NK-92 treated with Interleukin-12 subunit alpha and Interleukin-12 subunit beta, amount 100 ng/mL, for 24 hours (cell line): Measurements from ENCODE around the gene PALLD.
A peak's percentile ranks its signal among the peaks of the same experiment; 100 is the strongest.

Experiments
- DNase-seq: peaks from one replicate; lab custom pipeline; 2025; lab: John Stamatoyannopoulos, UW

Gene PALLD

GRCh38 chr4:168560184-168561180 is 63.6 kb downstream of the PALLD start:
- DNase-seq: no peak

DNA sequence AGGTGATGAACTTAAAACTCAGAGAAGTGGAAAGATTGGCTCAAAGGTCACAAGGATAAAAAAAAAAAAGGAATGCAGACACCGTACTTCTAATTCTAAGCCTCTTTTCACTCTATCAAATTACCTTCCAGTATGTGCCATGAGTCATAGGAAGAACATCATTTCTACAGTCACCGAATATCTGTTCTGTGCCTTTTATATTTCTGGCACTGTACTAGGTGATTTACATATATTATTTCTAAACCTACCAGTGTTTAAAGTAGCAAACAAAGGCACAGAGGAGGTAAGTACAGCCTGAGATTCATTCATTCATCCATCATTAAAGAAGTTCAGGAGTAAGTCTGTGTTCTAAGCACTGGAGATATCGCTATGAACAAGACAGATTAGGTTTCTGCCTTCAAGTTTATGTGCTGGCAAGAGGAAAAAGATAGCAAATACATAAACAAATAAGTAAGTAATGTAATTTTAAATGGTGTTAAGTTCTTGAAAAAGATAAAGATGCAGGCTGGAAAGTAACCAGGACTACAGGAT is 65.3 kb downstream of the PALLD start:
- no peak for DNase-seq

GRCh38 chr4:168564023-168564422 is 67.2 kb downstream of the PALLD start:
- DNase-seq: no peak

DNA sequence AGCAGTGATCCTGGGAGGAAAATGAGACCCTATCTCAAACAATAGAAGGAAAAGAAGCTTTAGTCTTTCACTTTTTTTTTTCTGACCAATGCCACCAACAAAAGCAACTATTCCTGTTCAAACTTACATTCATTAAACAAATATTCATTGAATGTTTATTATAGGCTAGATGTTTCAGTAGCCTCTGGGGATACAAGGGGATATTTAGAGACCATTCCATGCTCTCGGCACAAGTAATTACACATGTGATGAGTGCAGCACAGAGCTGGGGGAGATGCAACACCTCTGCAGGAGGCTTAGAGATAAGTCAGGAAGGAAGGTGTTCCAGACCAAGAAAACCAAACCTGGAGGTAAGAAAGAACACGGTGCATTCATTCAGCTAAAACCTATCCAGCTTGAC is 68.3 kb downstream of the PALLD start:
- DNase-seq: no peak

DNA sequence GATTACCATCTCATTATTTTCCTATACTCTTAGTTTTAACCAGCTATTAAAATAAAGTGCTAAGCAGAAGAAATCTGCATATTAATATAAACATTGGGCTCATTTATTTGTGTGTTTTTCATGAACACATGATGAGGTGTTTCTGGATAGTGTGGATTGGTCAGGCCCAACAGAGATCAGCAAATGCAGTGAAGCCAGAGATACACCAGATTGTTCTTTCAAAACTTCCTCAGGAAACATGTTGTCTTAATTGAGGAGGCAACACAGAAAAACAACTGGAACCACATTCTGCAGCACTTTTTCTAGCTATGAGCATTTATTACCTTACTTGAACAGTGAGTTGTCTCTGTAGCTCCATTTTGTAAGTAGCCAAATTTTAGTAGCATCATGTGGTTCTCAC is 69.9 kb downstream of the PALLD start:
- no peak for DNase-seq

GRCh38 chr4:168569066-168569930 is 72.4 kb downstream of the PALLD start:
- no peak for DNase-seq

DNA sequence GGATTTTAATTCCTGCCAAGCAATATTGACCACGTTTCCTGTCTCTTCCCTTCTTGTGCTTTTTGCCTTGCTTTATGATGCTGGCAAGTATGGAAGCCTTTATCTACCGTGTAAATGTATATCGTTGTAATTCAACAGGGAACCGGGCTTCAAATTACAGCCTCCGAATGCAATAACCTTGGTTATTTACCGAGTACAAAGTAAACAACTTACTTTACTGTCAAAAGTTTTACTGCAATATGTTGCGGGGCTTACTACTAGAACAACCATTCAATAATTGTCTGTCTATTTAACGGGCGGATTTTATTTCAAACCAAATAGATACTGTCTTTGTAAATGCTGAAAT is 73.1 kb downstream of the PALLD start:
- no peak for DNase-seq

- no peak for DNase-seq
These were observed 73.6 kb downstream of the PALLD start for GRCh38 chr4:168570466-168570865.

DNA sequence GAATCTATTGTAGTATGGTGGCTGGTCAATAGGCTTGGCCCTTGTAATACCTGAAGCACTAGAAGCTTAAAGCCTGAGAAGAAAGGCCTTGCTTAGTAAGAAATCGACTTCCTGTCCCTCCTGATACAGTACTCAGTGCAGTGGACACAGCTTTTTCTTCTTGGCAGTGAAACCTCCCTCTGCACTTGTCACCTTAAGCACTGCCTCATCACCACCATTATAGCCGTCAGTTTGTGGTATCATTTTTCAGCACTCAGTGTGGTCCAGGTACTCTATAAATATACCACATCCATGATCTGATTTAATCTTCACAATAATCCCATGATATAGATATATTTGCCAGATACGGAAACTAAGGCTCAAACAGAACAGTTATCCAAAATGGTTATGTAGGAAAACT is 75.2 kb downstream of the PALLD start:
- no peak for DNase-seq

DNA sequence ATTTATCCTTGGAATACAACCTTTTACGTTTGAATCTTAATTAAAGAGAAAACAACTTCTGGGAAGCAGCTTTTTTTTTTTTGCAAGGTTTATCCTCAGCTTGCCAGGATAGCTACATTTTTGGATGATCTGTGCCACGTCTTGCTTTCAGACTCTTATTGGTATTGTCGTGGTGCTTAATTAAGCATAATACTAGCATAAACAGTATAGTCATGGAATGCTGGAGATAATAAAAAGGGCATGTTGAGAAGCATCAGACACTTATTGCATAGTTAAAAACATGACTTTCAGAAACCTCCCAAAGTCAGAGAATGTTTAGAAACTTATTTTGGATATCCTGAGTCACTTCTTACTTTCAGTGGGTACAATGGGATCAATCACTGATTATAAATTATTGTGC is 77.0 kb downstream of the PALLD start:
- no peak for DNase-seq

DNA sequence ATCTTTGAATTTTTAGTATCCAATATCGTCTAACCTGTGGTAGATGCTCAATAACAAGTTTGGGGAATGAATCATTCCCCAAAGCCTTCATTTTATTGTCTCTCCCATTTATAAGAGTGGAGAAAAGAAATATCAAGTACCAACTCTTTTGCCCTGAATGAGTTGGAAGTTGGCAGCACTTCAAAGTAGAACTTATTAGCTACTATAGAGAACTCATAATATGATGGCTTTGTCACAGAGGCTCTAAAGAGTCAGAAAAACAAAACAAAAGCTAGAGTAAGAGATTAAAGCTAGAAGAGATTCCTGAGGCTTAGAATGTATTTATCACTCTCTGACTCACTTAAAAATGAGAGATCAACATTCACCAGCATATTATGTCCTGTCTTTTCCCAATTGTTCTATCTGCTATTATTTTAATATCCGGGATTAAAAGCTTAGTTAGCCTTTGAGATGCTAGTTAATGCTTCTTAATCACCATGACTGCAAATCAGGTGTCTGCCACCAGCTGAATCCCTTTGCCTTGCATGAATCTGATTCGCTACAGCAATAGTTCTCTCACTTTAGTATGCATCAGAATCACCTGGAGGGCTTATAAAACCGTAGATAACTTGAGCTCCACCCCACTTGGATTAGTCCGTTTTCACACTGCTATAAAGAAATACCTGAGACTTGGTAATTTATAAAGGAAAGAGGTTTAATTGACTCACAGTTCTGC is 77.9 kb downstream of the PALLD start:
- DNase-seq: no peak

DNA sequence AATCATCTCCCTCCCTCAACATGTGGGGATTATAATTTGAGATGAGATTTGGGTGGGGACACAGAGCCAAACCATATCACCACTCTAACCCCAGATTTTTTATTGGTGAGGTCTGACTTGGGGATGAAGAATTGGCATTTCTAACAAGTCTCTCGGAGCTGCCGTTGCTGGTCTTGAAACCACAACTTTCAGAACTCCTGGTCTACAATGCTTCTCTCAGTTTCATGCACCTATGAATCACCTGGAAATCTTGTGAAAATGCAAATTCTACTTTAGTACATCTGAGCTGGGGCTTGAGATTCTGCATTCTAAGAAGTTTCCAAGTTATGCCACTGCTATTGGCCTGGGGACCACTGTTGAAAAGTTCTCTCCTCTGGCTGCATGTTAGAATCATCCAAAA is 78.6 kb downstream of the PALLD start:
- no peak for DNase-seq

DNA sequence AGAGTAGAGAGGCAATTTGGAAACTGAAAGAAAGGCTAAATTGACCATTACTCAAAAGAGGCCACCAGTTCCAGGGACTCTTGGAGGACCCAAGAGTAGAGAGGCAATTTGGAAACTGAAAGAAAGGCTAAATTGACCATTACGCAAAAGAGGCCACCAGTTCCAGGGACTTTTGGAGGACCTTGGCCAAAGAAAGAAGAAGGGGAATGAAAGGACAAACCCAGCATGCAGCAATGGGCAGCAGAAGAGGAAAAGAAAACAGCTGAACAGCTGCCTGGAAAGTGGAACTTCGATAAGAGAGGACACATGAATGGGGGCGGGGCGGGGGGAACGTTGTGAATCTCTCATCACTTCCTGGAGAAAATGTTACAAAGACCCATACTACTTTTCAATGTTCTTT is 80.8 kb downstream of the PALLD start:
- DNase-seq: no peak

- DNase-seq: no peak
These were observed 83.4 kb downstream of the PALLD start for GRCh38 chr4:168580228-168580627.

GRCh38 chr4:168584321-168584771 is 87.5 kb downstream of the PALLD start:
- DNase-seq: no peak

GRCh38 chr4:168585168-168586091 is 88.6 kb downstream of the PALLD start:
- DNase-seq: peak; percentile 4

- DNase-seq: no peak
These were observed 90.1 kb downstream of the PALLD start for GRCh38 chr4:168586926-168587325.

GRCh38 chr4:168587411-168588125 is 90.7 kb downstream of the PALLD start:
- no peak for DNase-seq

DNA sequence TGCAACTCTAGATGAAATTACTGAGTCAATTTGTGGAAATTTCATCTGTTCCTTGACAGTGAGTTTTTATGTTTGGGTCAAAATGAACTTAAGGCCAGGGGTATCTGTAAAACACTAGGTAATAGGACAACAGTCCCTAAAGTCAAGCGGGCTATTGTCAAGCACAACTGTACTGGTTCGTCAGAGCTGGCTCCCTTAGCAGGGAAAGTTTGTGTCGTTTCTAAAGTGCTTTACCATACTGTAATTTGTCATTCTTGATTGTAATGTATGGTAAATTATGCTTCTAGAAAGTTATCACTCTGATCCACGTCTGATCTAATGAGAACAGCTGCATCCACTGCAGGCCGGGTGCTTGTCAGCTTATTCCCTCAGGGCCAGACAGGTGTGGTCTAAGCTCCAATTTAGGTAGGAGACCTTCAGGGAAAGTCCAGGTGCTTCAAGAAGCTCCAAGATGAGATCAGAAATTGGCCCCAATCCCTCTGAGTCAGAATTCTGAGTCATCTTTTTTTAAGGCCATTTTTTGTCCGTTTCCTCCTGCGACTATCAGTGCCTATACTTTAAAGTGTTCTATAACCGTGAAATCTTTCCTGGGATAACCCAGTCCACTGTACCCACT is 92.2 kb downstream of the PALLD start:
- no peak for DNase-seq

DNA sequence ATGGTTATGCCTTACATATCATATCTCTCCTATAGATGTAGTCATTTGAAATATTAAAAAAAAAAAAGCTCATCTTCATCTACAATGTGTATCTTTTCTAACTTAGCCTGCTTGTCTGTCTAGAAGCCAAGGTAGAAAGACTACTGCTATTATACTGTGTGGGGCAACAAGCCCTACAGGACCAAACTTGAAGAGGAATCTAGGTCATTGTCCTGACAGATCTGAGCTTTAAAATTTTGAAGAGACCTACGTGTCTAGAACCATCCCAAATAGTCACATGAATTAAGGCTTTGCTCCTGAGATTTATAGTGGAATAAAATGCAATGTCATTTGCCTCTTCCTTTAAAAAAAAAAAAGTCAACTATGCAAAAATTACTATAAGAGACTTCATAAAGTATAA is 95.8 kb downstream of the PALLD start:
- no peak for DNase-seq
